ENCODE measurements around the gene LCOR. TPM values are rescaled to one million over a fixed set of nuclear protein-coding genes. Genes with fewer than 3 reads are reported as not detected.
"Not testable (repeated sequence)": the region's sequence is repeated elsewhere in the genome, so short reads cannot be mapped to it uniquely, and the experiment has no call there.

LCOR gene
- total and polyA plus RNA-seq, 2 donors: 3.2 to 91.7 TPM

DNA sequence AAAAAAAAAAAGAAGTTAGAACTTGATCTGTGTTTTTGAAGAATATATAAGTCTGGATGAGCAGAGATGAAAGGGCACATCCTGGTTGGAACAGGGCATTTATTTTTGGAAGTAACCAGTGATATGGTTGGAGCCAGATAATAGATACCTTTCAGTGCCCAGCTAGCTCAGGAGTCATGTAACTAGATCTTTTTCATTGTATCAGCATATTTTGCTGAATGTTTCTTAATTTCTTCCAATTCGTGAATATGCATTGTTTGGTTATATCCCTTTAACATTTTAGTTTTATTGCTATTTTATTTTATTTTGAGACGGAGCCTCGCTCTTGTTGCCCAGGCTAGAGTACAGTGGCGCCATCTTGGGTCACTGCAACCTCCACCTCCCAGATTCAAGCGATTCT, 81.8 kb downstream of the LCOR start:
- Histone ChIP-seq H3K36me3 (ENCODE audit: insufficient read depth) (peaks cover 4% of the 10 kb centered on the region), H3K4me3 (ENCODE audit: low read depth, low read length) (no peak overlapping the region), H3K4me1 (ENCODE audit: insufficient read depth) (no peaks in the 10 kb centered on the region), H3K27ac (ENCODE audit: low read depth) (no peak overlapping the region)
- 98% methylated on average over 5 of the region's 5 CpGs for WGBS
- no peak for DNase-seq (ENCODE audit: extremely low spot score)

- Histone ChIP-seq H3K27ac (ENCODE audit: low read depth) (no peak overlapping the region), H3K4me3 (ENCODE audit: low read depth, low read length) (no peak overlapping the region), H3K4me1 (ENCODE audit: insufficient read depth) (no peaks in the 10 kb centered on the region), H3K36me3 (ENCODE audit: insufficient read depth) (peaks cover 4% of the 10 kb centered on the region)
- no peak for DNase-seq (ENCODE audit: extremely low spot score)
- 89% methylated on average over 5 of the region's 5 CpGs for WGBS
Measured at GRCh38 chr10:96917628-96918027, 85.5 kb downstream of the LCOR start.

DNA sequence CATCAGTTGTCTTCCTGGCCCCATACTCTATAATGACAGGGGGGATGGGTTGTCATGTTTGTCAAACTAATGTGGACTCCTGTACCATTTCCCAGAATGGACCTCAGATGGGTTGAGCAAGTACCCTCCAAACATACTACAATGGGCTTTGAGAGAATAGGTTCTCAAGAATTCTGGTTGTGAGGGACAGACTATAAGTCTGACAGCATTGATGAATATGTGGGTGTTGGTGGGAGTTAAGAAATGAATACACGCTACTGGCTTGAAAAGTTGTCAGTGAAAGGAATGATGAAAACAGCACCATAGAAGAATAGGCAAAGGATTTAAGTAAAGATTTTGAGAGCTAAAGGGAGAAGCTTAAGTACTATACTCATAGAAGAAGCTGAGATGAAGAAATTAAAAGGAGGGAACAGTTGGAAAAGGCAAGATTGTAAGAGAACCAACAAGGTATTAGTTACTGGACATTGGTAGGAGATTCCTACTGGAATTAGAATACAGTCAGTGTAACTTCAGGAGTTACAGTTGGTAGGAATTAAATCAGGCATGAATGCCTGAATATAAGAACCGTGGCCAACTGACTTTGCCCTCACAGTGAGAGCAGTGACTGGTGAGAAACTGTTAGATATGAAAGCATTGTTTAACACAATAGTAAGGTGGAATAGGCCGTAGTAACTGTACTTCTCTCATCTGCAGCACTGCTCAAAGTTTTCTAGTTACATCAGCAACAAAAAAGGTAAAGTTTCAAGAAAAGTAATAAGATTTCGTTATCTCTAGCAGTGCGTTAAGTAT, 86.3 kb downstream of the LCOR start:
- H3K27ac ChIP-seq (ENCODE audit: low read depth): no peak overlapping the region
- H3K4me3 ChIP-seq (ENCODE audit: low read depth, low read length): no peak overlapping the region
- no peak for DNase-seq (ENCODE audit: extremely low spot score)
- 90% methylated on average over 5 of the region's 5 CpGs for whole genome bisulfite sequencing
- H3K4me1 ChIP-seq (ENCODE audit: insufficient read depth): no peaks in the 10 kb centered on the region
- peaks cover 4% of the 10 kb centered on the region for H3K36me3 ChIP-seq (ENCODE audit: insufficient read depth)

GRCh38 chr10:96919785-96920430, 87.8 kb downstream of the LCOR start:
- DNase-seq (ENCODE audit: extremely low spot score): no peak
- no peaks in the 10 kb centered on the region for H3K4me1 ChIP-seq (ENCODE audit: insufficient read depth)
- WGBS: 93% methylated on average over 5 of the region's 5 CpGs
- no peak overlapping the region for H3K4me3 ChIP-seq (ENCODE audit: low read depth, low read length)
- H3K36me3 ChIP-seq (ENCODE audit: insufficient read depth): peaks cover 1% of the 10 kb centered on the region
- H3K27ac ChIP-seq (ENCODE audit: low read depth): no peak overlapping the region

GRCh38 chr10:96921655-96922054, 89.6 kb downstream of the LCOR start:
- WGBS: 87% methylated on average over 4 of the region's 4 CpGs
- H3K4me3 ChIP-seq (ENCODE audit: low read depth, low read length): no peak overlapping the region
- peaks cover 1% of the 10 kb centered on the region for H3K36me3 ChIP-seq (ENCODE audit: insufficient read depth)
- H3K27ac ChIP-seq (ENCODE audit: low read depth): no peak overlapping the region
- no peak for DNase-seq (ENCODE audit: extremely low spot score)
- H3K4me1 ChIP-seq (ENCODE audit: insufficient read depth): no peaks in the 10 kb centered on the region

- H3K27ac ChIP-seq (ENCODE audit: low read depth): no peak overlapping the region
- H3K36me3 ChIP-seq (ENCODE audit: insufficient read depth): peaks cover 1% of the 10 kb centered on the region
- H3K4me1 ChIP-seq (ENCODE audit: insufficient read depth): no peaks in the 10 kb centered on the region
- WGBS: 81% methylated on average over 3 of the region's 3 CpGs
- DNase-seq (ENCODE audit: extremely low spot score): no peak
- no peak overlapping the region for H3K4me3 ChIP-seq (ENCODE audit: low read depth, low read length)
Measured at GRCh38 chr10:96922978-96923948, 91.2 kb downstream of the LCOR start.

DNA sequence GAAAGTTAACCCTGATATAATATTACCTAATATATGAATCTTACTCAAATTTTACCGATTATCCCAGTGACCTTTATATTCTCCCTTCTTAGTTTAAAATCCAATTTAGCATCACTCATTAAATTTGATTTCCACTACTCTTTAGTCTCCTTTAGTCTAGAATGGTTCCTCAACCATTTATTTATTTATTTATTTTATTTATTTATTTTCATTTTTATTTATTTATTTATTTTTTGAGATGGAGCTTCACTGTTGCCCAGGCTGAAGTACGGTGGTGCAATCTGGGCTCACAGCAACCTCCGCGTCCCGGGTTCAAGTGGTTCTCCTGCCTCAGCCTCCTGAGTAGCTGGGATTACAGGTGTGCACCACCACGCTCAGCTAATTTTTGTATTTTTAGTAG, 92.8 kb downstream of the LCOR start:
- DNase-seq (ENCODE audit: extremely low spot score): no peak
- WGBS: over 99% methylated on average over 6 of the region's 6 CpGs

GRCh38 chr10:96930469-96930868, 98.4 kb downstream of the LCOR start:
- Histone ChIP-seq H3K36me3 (ENCODE audit: insufficient read depth) (no peaks in the 10 kb centered on the region), H3K4me1 (ENCODE audit: insufficient read depth) (no peaks in the 10 kb centered on the region), H3K4me3 (ENCODE audit: low read depth, low read length) (no peak overlapping the region), H3K27ac (ENCODE audit: low read depth) (no peak overlapping the region)
- DNase-seq (ENCODE audit: extremely low spot score): no peak
- WGBS: 93% methylated on average over 5 of the region's 5 CpGs

More for the DNA sequence above, 92.8 kb downstream of the LCOR start:
- H3K27ac ChIP-seq (ENCODE audit: low read depth): no peak overlapping the region
- H3K4me3 ChIP-seq (ENCODE audit: low read depth, low read length): no peak overlapping the region
- no peaks in the 10 kb centered on the region for H3K36me3 ChIP-seq (ENCODE audit: insufficient read depth)
- no peaks in the 10 kb centered on the region for H3K4me1 ChIP-seq (ENCODE audit: insufficient read depth)

- DNase-seq (ENCODE audit: extremely low spot score): no peak
- H3K27ac ChIP-seq (ENCODE audit: low read depth): no peak overlapping the region
- WGBS: 96% methylated on average over 5 of the region's 5 CpGs
- no peaks in the 10 kb centered on the region for H3K4me1 ChIP-seq (ENCODE audit: insufficient read depth)
- no peaks in the 10 kb centered on the region for H3K36me3 ChIP-seq (ENCODE audit: insufficient read depth)
- H3K4me3 ChIP-seq (ENCODE audit: low read depth, low read length): no peak overlapping the region
Measured at GRCh38 chr10:96935148-96935547, 103.0 kb downstream of the LCOR start.

- no peak for DNase-seq (ENCODE audit: extremely low spot score)
- no peak overlapping the region for H3K4me3 ChIP-seq (ENCODE audit: low read depth, low read length)
- no peaks in the 10 kb centered on the region for H3K4me1 ChIP-seq (ENCODE audit: insufficient read depth)
- H3K27ac ChIP-seq (ENCODE audit: low read depth): no peak overlapping the region
- H3K36me3 ChIP-seq (ENCODE audit: insufficient read depth): no peaks in the 10 kb centered on the region
- WGBS: 92% methylated on average over 5 of the region's 5 CpGs
Measured at GRCh38 chr10:96935810-96936209, 103.7 kb downstream of the LCOR start.

- DNase-seq (ENCODE audit: extremely low spot score); H3K4me3 ChIP-seq (ENCODE audit: low read depth, low read length); H3K36me3 ChIP-seq (ENCODE audit: insufficient read depth); H3K4me1 ChIP-seq (ENCODE audit: insufficient read depth); H3K27ac ChIP-seq (ENCODE audit: low read depth): not testable (repeated sequence)
- WGBS: 83% methylated on average over 8 of the region's 8 CpGs
Measured at GRCh38 chr10:96943161-96943560, 111.1 kb downstream of the LCOR start.

DNA sequence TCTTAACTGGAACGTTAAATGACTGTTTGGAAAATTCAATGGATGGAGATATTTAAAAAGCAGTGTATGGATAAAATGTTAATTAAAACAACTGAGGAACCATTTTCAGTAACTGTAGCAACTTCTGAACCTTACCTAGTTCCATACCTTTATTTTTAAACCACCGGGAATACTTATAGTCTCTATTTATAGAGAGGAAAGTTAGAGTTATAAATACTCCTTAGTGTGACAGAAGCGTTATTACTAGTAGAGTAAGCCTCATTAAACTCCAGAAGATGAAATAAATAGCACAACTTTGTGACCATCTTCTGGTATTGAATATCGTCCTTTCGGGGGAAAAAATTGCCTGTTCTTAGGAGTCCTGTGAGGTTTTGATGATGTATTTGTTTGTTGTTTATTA, 114.9 kb downstream of the LCOR start:
- DNase-seq (ENCODE audit: extremely low spot score): no peak
- no peaks in the 10 kb centered on the region for H3K36me3 ChIP-seq (ENCODE audit: insufficient read depth)
- no peak overlapping the region for H3K4me3 ChIP-seq (ENCODE audit: low read depth, low read length)
- WGBS: 87% methylated on average over 5 of the region's 5 CpGs
- H3K27ac ChIP-seq (ENCODE audit: low read depth): no peak overlapping the region
- no peaks in the 10 kb centered on the region for H3K4me1 ChIP-seq (ENCODE audit: insufficient read depth)

DNA sequence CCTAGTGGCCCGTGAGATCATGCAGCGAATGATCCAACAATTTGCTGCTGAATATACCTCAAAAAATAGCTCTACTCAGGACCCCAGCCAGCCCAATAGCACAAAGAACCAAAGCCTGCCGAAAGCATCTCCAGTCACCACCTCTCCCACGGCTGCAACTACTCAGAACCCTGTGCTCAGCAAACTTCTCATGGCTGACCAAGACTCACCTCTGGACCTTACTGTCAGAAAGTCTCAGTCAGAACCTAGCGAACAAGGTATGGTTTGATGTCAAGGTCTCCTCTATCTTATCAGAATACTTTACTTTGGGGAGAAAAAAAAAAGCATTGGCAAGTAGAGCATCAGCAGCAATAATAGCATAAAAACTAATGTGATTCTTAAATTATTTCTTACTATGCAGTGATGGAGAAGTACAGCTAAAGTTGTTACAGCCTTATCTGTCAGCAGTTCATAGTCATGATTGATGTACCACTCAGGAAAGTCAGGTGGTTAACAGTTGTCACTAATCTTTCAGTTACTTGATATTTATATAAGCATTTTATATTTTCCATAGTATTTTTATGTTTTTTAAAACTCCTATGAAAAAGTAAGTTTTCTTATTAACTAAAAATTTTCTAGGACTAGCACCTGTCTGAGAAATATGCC, 117.1 kb downstream of the LCOR start:
- 92% methylated on average over 5 of the region's 5 CpGs for WGBS
- H3K4me1 ChIP-seq (ENCODE audit: insufficient read depth): no peaks in the 10 kb centered on the region

More for the DNA sequence above, 117.1 kb downstream of the LCOR start:
- no peaks in the 10 kb centered on the region for H3K36me3 ChIP-seq (ENCODE audit: insufficient read depth)
- H3K27ac ChIP-seq (ENCODE audit: low read depth): no peak overlapping the region
- no peak overlapping the region for H3K4me3 ChIP-seq (ENCODE audit: low read depth, low read length)
- DNase-seq (ENCODE audit: extremely low spot score): no peak
